Hepatic stellate cell (primary cell): ENCODE data around the gene RPS3.
"Not testable (repeated sequence)": the region's sequence is repeated elsewhere in the genome, so short reads cannot be mapped to it uniquely, and the experiment has no call there.

ENCODE experiments used
- DNase-seq: peaks from one replicate; pipeline ENCODE4 v3.0.0; 2011; ENCODE audit warnings: low spot score

The RPS3 gene

GRCh38 chr11:75380716-75381420 lies 18.4 kb upstream of the RPS3 start:
- no peak for DNase-seq

GRCh38 chr11:75383246-75383645 lies 16.1 kb upstream of the RPS3 start:
- DNase-seq = no peak

GRCh38 chr11:75384438-75385080 lies 14.8 kb upstream of the RPS3 start:
- peak; percentile 87 for DNase-seq

DNA sequence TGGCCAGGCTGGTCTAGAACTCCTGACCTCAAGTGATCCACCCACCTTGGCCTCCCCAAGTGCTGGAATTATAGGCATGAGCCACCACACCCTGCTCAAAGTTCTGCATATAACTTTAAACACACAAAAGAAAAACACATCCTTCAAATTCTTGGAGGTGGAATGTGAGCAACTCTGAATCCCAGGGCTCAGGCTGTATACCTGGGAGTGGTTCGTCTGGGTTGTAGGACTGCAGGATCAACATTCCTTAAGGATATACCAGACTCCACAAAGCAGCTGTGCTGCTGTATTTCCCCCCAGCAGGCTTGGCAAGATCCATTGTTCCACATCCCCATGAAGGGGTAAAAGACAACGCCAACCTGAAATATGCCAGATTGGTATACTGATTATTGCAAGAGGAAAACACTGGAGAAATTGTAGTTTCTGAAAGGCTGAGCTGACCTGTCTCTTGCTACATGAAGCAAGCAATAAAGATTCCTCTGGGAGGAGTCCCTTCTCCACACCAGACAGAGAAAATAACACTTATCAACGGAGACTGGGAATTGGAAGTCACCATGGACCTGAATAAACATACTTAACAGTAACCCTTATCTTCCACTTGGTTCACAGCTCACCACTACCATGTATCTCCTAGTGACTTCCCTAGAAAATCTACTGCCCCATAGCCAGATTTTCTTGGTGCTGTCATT lies 12.2 kb upstream of the RPS3 start:
- DNase-seq = no peak

DNA sequence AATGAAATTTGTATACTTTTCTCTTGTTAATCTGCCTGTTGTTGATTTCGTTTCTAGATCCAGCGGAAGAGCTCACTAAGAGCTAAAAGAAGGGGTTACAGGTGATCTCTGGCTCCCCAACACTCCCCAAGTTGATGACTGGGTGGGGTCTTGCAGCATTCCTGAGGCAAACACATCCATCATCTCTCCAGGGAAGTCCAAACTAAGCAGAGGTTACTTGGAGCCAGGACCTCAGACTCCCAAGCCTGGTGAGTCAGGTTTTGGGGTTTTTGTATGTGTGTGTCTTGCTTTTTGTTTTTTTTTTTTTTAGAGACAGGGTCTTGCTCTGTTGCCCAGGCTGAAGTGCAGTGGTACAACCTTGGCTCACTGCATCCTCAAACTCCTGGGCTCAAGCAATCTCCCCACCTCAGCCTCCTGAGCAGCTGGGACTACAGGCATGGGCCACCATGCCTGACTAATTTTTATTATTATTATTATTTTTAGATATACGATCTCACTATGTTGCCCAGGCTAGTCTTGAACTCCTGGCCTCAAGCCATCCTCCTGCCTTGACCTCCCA lies 11.5 kb upstream of the RPS3 start:
- DNase-seq = no peak

- peak; percentile 79 for DNase-seq
Observed at GRCh38 chr11:75388386-75389275, 10.7 kb upstream of the RPS3 start.

GRCh38 chr11:75389276-75389605 lies 10.1 kb upstream of the RPS3 start:
- no peak for DNase-seq

- no peak for DNase-seq
Observed at GRCh38 chr11:75389925-75390324, 9.4 kb upstream of the RPS3 start.

- DNase-seq = no peak
Observed at GRCh38 chr11:75394085-75394840, 5.1 kb upstream of the RPS3 start.

GRCh38 chr11:75398906-75399305 lies 412 bp upstream of the RPS3 start:
- no peak for DNase-seq

GRCh38 chr11:75400146-75400865 lies 988 bp downstream of the RPS3 start:
- DNase-seq = no peak

GRCh38 chr11:75402002-75402773 lies 2.9 kb downstream of the RPS3 start:
- DNase-seq = no peak

DNA sequence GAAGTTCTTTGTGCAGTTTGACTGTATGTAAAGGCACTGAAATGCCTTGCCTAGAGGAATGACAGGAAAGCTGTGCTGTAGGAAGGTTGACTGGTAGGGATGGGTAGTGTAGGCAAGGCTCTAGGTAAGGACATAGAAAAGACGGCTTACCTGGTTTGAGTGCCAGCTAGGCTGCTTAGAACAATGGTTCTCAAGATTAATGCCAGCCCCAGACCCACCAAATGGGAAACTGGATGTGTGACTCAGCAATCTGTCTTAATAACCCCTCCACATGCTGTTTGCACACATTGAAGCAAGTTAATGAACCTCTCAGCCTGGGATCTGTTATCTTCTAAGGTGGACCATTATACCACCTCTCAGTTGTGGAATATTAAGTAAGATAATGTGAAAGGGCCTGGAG lies 3.7 kb downstream of the RPS3 start:
- no peak for DNase-seq

DNA sequence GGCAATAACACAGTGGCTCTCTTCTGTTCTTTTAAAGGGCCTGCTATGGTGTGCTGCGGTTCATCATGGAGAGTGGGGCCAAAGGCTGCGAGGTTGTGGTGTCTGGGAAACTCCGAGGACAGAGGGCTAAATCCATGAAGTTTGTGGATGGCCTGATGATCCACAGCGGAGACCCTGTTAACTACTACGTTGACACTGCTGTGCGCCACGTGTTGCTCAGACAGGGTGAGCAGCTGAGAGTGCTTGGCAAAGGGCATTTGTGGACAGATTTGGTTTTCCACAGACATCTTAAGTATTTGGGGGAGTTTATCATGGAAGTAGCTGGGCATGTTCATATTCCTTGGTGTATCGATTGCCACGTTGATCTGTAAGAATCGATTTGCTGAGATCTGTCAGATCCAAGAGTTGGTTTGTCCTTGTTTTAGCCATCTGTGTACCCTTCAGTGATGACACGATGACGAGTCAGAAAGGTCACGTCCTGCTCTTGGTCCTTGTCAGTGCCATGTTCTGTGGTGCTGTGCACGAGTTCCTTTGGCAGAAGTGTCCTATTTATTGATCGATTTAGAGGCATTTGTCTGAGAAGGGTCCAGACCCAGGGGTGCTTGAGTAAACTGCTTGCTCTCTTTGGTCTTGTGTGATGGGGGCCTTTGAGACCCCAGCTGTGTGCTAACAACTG lies 4.8 kb downstream of the RPS3 start:
- no peak for DNase-seq

GRCh38 chr11:75406338-75406777 lies 7.0 kb downstream of the RPS3 start:
- no peak for DNase-seq

DNA sequence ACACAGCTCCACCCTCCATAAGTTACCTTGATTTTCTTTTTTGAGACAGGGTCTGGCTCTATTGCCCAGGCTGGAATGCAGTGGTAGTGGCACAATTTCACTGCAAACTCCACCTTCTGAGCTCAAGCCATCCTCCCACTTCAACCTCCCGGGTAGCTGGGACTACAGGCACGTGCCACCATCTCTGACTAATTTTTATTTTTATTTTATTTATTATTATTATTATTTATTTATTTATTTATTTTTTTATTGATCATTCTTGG lies 9.6 kb downstream of the RPS3 start:
- DNase-seq = no peak

GRCh38 chr11:75409971-75410370 lies 10.7 kb downstream of the RPS3 start:
- not testable (repeated sequence) for DNase-seq

DNA sequence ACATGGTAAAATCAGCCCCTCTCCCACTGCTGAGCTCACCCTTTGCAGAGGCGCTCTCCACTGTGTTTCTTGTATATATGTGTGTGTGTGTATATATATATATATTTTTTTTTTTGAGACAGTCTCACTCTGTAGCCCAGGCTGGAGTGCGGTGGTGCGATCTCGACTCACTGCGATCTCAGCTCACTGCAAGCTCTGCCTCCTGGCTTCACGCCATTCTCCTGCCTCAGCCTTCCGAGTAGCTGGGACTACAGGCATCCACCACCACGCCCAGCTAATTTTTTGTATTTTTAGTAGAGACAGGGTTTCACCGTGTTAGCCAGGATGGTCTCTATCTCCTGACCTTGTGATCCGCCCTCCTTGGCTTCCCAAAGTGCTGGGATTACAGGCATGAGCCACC lies 13.8 kb downstream of the RPS3 start:
- DNase-seq = not testable (repeated sequence)

GRCh38 chr11:75413864-75414263 lies 14.5 kb downstream of the RPS3 start:
- no peak for DNase-seq
